GM18907 (cell line): ENCODE measurements around the gene FAM3C.

ENCODE experiments used
- ATAC-seq: cut with Tn5 transposase; IDR thresholded peaks from one replicate; pipeline ENCODE4 v1.9.1; 2021; ENCODE audit warnings: mild to moderate bottlenecking, moderate library complexity; ENCODE audit not compliant: unreplicated experiment

Gene FAM3C

DNA sequence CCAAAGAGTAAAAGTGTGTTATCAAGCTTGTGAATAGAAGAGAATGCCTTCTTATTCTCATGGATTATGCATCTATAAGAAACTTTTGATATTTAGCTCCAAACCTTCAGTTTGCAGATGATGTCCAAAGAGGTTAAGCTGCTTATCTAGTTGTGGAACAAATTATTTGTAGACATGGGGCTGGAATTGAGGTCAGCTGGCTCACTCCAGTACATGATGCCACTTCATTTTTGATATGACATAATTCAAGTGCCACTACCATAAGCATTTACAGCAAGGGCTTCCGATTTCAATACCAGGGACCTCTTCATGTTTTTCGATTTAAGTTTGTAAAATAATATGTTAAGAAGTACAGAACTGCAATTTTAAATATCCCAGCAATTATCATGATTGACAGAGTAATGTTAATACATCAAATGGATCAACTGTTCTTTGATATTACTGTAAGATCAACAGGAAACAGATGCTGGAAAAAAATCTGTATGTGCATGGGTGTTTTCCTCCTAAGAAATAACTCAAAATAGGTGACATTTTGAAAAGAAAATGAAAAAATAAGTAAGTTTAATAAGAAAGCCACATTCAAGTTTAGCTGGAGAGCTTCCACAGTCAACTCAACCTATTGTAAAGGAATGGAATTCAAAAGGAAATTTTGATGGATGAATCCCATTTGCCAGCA is 12.7 kb downstream of the FAM3C start:
- no peak for ATAC-seq

DNA sequence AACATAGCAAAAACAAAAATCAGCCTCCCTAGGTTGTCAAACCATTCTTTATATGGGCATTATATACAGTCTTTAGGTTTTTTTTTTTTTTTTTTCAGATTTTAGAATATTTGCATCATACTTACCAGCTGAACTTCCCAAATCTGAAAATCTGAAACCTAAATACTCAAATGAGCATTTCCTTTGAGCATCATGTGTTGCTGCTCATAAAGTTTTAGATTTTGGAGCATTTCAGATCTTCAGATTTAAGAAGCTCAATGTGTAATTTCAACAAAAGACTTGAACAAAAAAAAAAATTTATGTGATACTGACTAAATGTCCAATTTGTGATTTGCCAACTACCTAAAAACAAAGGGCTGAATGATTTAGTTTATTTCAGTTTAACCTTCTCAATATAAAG is 13.6 kb downstream of the FAM3C start:
- ATAC-seq = no peak

DNA sequence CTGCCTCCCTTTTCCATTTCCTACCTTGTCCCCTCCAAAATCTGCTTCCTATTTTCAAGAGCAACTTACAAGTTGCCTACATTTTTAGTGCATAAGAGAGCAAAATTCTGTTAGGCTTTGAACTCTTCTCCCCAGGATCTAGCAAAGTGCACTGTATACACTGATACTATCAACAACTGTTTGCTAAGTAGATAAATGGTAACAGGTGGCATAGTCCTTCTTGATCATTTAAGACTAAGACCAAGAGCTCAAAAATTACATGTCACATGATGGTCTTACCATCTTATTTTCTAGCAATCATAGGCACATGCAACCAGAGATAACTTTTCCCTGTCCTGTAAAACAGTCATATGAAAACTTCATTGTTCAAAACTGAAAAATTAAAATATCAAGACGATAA is 16.2 kb downstream of the FAM3C start:
- ATAC-seq = no peak

DNA sequence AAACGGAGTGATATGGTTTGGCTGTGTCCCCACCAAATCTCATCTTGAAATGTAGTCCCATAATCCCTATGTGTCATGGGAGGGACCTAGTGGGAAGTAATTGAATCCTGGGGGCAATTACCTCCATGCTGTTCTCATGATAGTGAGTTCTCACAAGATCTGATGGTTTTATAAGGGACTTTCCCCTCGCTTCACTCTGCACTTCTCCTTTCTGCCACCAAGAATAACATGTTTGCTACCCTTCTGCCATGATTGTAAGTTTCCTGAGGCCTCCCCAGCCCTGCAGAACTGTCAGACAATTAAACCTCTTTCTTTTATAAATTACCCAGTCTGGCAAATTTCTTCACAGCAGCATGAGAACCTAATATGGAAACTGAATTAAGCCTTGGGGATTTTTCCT is 19.1 kb downstream of the FAM3C start:
- no peak for ATAC-seq

DNA sequence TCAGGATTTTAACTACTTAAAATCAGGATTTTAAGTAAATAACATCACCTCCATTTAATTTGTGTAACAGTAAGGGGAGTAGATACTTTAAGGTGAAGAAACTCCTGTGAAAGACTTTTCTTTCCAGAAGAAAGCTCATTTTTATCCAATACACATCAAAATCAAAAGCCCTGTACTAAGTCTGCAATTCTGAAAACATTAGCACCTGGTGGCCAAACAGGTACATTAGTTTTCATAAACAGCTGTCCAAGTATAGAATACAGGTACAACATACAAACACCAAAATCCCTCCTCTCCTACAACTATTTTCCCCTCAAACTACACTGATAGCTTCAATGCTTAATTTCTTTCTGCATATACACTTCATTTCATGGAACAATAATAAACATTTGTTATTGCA is 22.9 kb downstream of the FAM3C start:
- no peak for ATAC-seq

DNA sequence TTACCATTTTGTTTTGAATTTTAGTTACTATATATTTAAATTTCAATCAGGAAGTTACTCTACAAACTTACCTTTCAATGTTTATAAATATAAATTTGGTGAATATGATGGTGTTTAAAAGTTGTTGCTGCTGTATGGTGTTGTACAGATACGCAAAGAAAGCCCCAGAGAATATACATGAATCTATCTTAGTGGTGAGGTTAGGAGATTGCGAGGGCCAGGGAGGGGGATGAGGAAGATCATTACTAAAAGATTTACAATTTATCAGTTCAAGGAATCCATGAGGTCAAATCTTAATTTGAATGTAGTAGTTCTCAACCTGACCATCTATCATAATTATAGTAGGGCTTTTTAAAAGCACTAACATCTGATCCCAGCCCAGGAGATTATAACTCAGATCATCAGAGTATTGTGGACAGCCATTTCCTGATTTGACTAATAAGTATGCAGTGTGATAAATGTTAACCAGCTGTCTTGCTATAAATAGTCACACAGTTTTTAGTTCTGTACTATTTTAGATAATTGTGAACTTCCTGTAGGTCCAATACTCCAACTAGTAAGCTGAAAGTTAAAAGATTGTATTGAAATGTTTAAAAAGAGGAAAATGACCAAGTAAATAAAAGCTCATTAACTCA is 23.6 kb downstream of the FAM3C start:
- ATAC-seq = peak; percentile 92

DNA sequence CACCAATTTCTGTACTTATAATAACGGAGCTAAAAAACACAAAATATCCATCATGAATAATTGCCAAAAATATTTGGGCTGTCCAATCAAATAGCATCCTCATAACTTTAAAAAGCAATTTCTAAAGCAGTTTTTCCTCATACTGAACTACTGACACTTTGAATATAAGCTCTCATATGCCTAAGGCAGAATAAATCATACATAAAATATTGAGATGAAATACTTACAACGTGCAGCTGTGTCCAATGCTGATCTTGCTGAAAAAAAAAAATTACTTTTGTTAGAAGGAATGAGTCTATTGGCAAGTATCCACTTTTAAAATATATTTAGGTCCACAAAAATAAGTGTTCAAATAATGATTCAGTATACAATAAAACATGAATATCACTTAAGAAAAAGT is 24.2 kb downstream of the FAM3C start:
- no peak for ATAC-seq

DNA sequence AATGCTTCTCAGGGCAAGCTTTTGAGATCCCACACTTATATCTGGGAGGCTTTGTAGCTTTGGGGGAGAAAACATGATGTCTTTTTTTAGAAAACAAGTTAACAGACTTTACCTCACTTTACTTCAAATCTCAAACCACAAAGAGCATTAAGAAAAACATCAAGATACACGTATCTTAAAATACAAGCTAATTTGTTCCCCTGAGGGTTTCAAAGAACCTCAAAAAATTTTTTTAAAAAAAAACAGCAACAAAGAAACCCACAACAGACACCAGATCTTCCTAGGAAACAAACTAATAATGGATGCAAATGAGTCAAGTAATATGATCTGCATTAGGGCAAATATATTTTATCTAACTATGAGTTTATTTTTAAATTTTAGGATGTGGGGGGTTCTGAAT is 24.7 kb downstream of the FAM3C start:
- ATAC-seq = no peak

DNA sequence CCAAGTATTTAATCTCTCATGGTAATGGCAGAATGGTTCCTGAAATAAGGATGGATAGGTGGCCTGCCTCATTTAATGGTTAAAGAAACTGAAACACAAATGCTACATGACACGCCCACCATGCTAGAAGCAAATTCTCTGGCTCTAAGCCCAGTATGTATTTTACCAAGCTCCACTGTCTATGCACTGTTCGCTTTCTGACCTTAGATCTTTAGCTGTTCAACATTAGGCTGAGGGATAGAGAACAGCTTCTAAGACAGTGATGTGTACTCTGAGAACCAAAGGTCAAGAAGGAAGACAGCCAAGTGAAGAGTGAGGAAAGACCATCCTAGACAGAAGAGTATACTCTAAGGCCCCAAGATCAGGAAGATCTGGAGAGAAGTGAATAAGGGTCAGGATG is 26.6 kb downstream of the FAM3C start:
- peak; percentile 55 for ATAC-seq

DNA sequence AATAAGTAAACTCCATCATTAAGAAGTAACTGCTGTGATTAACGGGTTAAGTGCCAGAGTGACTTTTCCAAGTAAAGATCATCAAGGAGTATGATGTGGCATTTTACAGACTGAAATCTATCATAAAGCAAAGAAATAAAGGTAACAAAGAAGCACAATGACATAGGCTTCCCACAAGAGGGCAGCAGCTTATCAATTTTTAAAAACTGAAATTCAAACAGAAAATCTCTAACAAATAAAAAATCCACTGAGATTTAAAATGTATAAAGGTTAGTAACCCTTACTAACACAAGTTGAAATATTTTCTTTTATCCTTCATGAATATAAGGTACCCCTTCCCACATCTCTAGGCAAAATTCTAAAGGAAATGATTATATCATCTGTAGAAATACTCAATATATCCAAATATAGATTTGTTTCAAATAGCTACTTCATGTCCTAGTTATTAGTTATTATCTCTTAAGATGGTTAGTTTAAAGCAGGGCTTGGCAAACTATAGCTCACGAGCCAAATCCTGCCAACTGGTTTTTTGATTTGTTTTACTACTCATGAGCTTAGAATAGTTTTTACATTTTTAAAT is 29.2 kb downstream of the FAM3C start:
- ATAC-seq = no peak

DNA sequence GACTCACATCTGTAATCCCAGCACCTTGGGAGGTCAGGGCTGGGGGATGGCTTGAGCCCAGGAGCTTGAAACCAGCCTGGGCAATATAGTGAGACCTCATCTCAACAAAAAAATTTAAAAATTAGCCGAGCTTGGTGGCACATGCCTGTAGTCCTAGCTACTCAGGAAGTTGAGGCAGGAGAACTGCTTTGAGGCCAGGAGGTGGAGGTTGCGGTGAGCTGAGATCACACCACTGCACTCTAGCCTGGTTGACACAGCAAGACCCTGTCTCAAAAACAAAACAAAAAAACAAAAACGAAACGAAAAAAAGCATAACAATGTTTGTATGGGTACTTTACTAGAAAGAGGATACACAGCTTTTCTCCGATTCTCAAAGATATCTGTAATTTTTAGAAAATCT is 35.5 kb downstream of the FAM3C start:
- ATAC-seq = no peak

DNA sequence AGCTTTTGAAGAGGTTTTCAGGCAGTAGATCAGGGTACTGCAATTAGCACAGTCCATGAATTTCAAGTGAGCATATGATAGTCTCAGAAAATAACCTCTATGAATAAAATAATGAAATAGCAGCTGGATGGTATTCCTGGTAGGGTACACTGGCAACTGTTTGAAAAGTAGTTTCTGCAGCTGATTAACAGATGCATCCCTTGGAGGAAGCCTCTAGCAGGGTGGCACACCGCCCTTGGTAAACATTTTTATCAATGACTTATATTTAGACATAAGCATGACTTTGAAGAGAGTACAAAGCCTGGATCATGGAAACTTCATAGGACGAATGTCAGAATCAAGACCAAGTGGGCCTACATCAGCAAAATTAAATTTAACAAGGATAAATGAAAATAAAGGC is 40.5 kb downstream of the FAM3C start:
- ATAC-seq = no peak

DNA sequence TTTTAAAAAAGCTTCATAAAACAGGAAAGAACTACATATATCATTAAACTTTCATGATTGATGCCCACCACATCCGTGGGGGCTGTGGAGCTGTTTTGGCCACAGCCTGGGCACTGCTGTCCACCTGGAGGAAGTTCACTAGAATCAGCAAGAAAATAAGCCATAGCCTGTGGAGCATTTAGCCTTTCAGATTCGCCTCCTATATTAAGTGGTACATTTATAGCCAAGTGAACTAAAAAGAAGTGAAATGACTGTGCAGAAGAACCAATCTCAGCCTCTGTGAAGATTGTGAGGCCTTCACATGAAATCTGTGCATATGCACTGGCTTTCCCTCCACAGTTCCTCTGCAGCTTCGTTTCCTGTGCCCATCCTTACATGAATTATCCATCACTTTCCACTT is 43.8 kb downstream of the FAM3C start:
- ATAC-seq = peak; percentile 51

DNA sequence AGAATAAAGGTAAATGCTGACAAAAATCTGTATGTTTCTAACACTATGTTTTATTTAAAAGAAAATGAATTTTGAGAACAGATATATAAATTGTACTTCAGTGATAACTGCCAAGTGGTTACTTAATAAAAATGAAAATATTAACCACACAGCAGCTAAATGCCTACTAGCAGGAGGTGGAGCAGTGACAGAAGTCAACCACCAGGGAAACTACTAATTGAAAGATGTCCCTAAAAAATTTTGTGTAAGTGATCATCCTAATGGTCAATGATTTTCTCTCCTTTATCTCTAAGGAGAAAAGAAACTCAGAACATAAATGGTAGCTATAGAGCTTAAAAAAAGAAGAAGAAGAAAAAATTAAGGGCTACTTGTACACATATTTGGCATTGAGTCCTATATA is 44.4 kb downstream of the FAM3C start:
- ATAC-seq = peak; percentile 45

DNA sequence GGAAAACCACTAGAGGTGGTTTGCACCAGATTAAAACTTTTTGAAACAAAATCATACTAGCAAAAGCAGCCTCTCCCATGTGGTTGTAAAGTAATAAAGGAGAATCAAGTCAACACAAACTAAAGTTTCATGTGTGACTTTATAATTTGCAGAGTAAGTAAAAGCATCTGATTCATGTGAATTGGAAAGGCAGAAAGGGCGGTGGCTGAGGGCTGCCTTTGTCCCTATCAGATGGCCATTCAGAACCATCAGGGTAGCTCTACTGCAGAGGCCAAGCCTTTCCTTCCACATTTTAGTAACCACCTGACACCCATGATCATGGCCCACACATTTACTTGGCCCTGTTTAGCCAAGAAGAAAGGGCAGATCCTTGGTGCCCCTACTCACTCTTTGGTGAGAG is 51.6 kb downstream of the FAM3C start:
- ATAC-seq = no peak

DNA sequence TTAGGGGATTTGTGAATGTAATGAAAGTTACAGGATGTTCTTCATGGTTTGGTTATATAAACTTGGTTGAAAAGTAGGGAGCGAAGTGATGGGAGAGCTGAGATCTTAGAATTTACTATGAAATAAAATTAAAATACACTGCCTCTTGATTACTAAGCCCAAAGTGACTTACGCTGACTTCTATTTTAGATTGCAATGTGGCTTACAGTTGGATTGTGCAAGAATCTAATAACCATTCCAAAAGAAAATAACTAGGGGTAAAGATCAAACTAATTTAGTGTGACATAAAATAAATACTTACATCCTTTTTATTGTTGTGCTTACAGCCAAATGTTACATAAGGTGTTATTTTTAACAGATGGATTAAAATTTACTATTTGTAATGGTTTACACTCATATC is 52.0 kb downstream of the FAM3C start:
- no peak for ATAC-seq

DNA sequence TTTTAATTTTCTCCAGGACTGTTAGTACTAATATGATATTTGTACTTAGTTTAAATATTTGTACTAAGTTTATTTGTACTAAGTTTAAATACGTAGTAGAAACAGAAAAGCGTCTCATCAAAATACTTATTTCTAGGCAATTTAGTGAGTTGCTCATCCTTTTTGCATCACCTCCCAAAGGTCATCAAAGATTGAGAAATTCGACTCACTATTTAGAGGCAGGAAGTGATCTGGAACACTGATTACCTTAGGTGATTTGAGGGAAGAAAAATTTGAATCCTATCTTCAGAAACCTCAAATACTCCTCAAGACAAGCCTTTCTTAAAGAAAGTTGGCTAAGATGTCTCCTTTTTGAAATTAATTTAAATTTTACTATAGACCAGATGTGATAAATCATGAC is 52.8 kb downstream of the FAM3C start:
- ATAC-seq = no peak

DNA sequence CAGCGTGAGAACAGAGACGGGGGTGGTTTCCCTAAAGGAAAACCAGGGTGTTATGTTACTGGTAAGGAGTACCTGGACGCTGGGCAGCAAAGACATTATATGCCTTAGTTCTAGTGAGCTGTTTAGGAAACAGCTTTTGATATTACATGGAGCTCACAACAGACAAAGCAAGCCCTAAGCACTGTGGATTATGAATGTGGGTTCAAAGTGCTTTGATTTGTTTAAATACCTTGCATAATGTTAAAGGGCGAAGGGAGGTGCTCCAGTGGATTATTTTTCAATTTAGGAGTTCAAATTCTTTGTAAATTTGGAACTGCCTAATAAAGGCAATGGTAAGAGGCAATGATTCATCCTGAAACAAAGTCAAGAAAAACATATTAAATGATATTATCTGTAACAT is 53.5 kb downstream of the FAM3C start:
- no peak for ATAC-seq

DNA sequence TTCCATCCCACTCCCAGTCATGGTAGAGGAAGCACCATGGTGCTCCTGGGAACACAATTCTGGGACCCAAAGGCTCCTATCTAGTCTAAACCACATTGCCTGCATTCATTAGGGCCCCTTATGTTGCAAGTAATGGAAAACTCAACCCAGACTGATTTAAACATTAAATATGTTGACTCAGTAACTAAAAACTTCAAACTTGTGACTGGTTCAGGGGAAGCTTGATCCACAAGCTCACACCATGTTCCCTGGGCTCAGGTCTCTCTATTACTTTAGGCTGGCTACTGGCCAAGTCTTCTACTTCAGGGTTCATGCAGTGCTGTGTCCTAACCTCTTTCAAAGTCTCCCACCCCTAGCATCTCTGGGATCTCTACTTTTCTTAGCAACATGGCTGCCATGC is 54.2 kb downstream of the FAM3C start:
- ATAC-seq = no peak

DNA sequence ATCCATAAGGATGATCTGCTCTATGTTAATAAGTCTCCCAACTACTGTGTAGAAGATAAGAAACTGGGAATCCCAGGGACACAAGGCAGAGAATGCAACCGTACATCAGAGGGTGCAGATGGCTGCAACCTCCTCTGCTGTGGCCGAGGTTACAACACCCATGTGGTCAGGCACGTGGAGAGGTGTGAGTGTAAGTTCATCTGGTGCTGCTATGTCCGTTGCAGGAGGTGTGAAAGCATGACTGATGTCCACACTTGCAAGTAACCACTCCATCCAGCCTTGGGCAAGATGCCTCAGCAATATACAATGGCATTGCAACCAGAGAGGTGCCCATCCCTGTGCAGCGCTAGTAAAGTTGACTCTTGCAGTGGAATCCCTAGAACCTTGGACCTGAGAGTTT is 57.0 kb downstream of the FAM3C start:
- no peak for ATAC-seq

DNA sequence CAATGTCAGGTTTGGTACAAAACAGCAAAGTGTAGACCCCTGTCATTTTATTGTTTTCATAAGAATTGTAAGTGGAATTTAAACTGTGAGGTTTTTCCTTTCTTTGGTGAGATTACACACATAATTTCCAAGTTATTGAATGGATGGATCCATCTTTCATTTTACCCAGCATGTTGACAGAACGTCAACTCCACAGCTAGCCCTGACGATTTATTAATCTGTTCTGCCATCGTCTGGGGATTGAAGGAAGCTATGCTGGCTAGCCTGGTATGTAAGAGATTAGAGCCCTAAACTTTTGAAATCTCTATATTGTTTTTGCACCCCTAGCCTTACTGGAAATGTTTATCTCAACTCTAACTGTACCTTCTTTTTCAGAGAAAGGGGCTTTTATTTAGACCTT is 58.7 kb downstream of the FAM3C start:
- no peak for ATAC-seq

DNA sequence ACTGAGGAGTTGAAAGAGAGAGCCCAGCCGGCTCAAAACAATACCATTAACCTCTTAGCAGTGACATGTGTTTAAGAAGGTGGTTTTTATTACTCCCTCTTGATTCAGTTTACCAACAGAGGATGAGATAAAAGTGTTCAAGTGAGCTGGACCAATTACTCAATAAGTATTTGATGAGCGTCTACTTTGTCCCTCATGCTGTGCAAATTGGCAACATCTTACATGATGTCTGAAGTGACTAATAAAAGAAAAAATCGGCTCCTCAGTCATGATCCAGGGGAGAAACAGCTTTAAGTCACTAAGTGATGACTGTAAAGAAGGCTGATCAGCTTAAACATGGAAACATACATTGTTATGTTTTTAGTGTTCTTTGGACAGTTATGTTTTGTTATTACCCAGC is 59.5 kb downstream of the FAM3C start:
- ATAC-seq = no peak
